ENCODE data around the gene SBF2. TPM values are rescaled to one million over a fixed set of nuclear protein-coding genes. Genes with fewer than 3 reads are reported as not detected.

The SBF2 gene
- total RNA-seq, 3 donors from 2014 or later: 74.8 to 91.9 (median 88.2) TPM

DNA sequence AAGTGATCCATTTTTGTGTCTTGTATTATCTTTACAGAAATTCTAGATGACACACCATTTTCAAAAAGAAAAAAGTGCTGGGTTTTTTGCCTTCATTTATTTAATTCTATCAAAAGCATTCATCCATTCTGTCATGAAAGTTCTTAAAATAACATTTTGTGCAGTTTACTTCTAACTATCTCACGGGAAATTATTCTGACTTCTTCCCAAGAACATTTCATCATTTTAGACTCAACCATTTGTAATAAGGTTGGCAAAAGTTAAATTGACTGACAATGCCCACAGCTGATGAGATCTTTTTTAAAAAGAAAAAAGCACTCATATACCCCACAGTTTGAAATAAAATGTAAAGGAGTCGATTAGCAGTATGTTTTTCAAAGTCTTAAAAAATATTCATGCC is 68.5 kb downstream of the SBF2 start:
- intact Hi-C loops (cut with DNase I; ENCODE audit: low total_unique reads): no loop called here
- no peak overlapping the region for H3K27ac ChIP-seq
- no peak for DNase-seq (ENCODE audit: low spot score in 2 of 2)
- H3K4me1 ChIP-seq: no peaks in the 10 kb centered on the region
- no peak overlapping the region for H3K4me3 ChIP-seq
- TF ChIP-seq POLR2A (IDR thresholded peaks at IDR 0.05) (no peak), CTCF (IDR thresholded peaks at IDR 0.05) (no peak), POLR2AphosphoS5 (IDR thresholded peaks at IDR 0.05) (no peak)
- H3K9me3 ChIP-seq: peaks cover 0 to 7% of the 10 kb centered on the region in 2 donors
- no peaks in the 10 kb centered on the region for H3K27me3 ChIP-seq
- no peaks in the 10 kb centered on the region for H3K36me3 ChIP-seq

GRCh38 chr11:10222399-10222798 is 71.6 kb downstream of the SBF2 start:
- intact Hi-C loops (cut with DNase I; ENCODE audit: low total_unique reads): no loop called here
- H3K36me3 ChIP-seq: no peaks in the 10 kb centered on the region
- no peak overlapping the region for H3K27ac ChIP-seq
- H3K27me3 ChIP-seq: no peaks in the 10 kb centered on the region
- no peaks in the 10 kb centered on the region for H3K4me1 ChIP-seq
- no peak overlapping the region for H3K4me3 ChIP-seq
- DNase-seq (ENCODE audit: low spot score in 2 of 2): no peak
- peaks cover 0 to 7% of the 10 kb centered on the region in 2 donors for H3K9me3 ChIP-seq
- TF ChIP-seq POLR2AphosphoS5 (IDR thresholded peaks at IDR 0.05) (no peak), CTCF (IDR thresholded peaks at IDR 0.05) (no peak), POLR2A (IDR thresholded peaks at IDR 0.05) (no peak)

DNA sequence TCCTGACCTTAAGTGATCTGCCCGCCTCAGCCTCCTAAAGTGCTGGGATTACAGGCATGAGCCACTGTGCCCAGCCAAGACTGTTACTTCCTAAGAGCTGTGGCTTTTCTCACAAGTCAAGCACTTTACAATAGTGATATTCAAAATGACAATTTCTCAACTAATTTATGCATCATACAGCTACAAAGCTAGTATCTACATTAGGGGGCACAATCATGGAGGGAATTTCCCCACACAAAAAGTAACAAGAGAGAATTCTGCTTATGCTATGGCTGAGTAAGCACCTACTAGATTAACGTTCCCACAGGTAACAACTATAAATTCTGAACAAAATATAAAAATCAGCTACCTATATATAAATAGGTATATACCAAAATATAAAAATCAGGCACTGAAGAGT is 72.7 kb downstream of the SBF2 start:
- H3K9me3 ChIP-seq: peaks cover 0 to 7% of the 10 kb centered on the region in 2 donors

GRCh38 chr11:10211470-10211869 is 82.5 kb downstream of the SBF2 start:
- Histone ChIP-seq H3K4me3 (no peak overlapping the region), H3K9me3 (no peaks in the 10 kb centered on the region), H3K36me3 (no peaks in the 10 kb centered on the region), H3K27ac (no peak overlapping the region), H3K4me1 (no peaks in the 10 kb centered on the region), H3K27me3 (no peaks in the 10 kb centered on the region)
- TF ChIP-seq POLR2A (IDR thresholded peaks at IDR 0.05) (no peak), CTCF (IDR thresholded peaks at IDR 0.05) (no peak), POLR2AphosphoS5 (IDR thresholded peaks at IDR 0.05) (no peak)
- no peak for DNase-seq (ENCODE audit: low spot score in 2 of 2)
- intact Hi-C loops (cut with DNase I; ENCODE audit: low total_unique reads): loop anchor here (5.0 to 10.0 kb wide), 3 partner anchors 93 to 1343 kb away; partner anchors contain the start of gene ADM

More for the DNA sequence above, 72.7 kb downstream of the SBF2 start:
- H3K4me3 ChIP-seq: no peak overlapping the region
- no peaks in the 10 kb centered on the region for H3K4me1 ChIP-seq
- H3K27ac ChIP-seq: no peak overlapping the region
- TF ChIP-seq POLR2A (IDR thresholded peaks at IDR 0.05): no peak
- TF ChIP-seq CTCF (IDR thresholded peaks at IDR 0.05): no peak
- no peak for TF ChIP-seq POLR2AphosphoS5 (IDR thresholded peaks at IDR 0.05)
- no peaks in the 10 kb centered on the region for H3K36me3 ChIP-seq
- intact Hi-C loops (cut with DNase I; ENCODE audit: low total_unique reads): no loop called here
- H3K27me3 ChIP-seq: no peaks in the 10 kb centered on the region
- no peak for DNase-seq (ENCODE audit: low spot score in 2 of 2)

DNA sequence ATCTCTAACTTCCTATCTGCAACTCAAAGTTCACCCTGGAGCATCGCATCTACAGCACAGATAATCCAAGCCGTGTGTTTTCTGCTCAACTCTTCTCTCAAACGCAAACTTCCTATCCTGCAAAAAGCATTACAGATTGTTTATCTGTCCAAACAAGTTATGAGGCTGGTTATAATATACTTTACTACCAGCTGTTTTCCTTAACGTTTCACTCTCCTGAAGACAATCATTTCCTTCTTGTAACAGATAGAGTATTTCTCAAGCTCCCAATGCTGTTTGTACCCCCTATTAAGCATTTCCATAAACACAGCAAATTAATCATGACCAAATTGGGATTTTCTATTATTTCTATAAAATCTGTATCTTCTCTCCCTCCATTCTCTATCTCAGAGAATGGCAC is 84.7 kb downstream of the SBF2 start:
- H3K4me3 ChIP-seq: no peak overlapping the region
- H3K27ac ChIP-seq: no peak overlapping the region
- H3K27me3 ChIP-seq: no peaks in the 10 kb centered on the region
- intact Hi-C loops (cut with DNase I; ENCODE audit: low total_unique reads): no loop called here
- H3K36me3 ChIP-seq: no peaks in the 10 kb centered on the region
- TF ChIP-seq CTCF (IDR thresholded peaks at IDR 0.05) (no peak), POLR2AphosphoS5 (IDR thresholded peaks at IDR 0.05) (no peak), POLR2A (IDR thresholded peaks at IDR 0.05) (no peak)
- H3K9me3 ChIP-seq: peaks cover 5 to 7% of the 10 kb centered on the region in 2 donors
- no peaks in the 10 kb centered on the region for H3K4me1 ChIP-seq
- DNase-seq (ENCODE audit: low spot score in 2 of 2): no peak
